Prostate gland (tissue), 2 donors: ENCODE measurements around the gene PRSS27. TPM values are rescaled to one million over a fixed set of nuclear protein-coding genes. Genes with fewer than 3 reads are reported as not detected.
"Not testable (repeated sequence)": the region's sequence is repeated elsewhere in the genome, so short reads cannot be mapped to it uniquely, and the experiment has no call there.

Experiments used
- DNase-seq: peaks from one replicate; pipeline ENCODE4 v3.0.0-alpha.2; 2019; ENCODE audit warnings: low spot score
- H3K27ac ChIP-seq, 2 donors: fragments of 200-600 bp; sonication (generic); 2 replicates each; pipeline ENCODE4 v1.5.1; 2017 to 2019
- H3K27me3 ChIP-seq: fragments of 200-600 bp; sonication (generic); replicated peaks from 2 replicates; pipeline ENCODE4 v1.5.1; 2019; ENCODE audit not compliant: insufficient read depth
- H3K36me3 ChIP-seq, 2 donors: fragments of 200-600 bp; sonication (generic); 1 replicate in 1 of 2; 2 replicates in 1 of 2; pipeline versions ENCODE4 v1.5.1 to v1.8.1; 2017 to 2019
- H3K4me1 ChIP-seq: fragments of 200-600 bp; sonication (generic); replicated peaks from 2 replicates; pipeline ENCODE4 v1.5.1; 2019
- H3K4me3 ChIP-seq, 2 donors: fragments of 200-600 bp; sonication (generic); 2 replicates each; pipeline ENCODE4 v1.5.1; 2017 to 2019
- H3K9me3 ChIP-seq: fragments of 200-600 bp; sonication (generic); 2 replicates; pipeline ENCODE4 v1.5.1; 2017
- CTCF ChIP-seq, 4 experiments: fragments of 200-600 bp in 2 of 4; fragments of 450-650 bp in 2 of 4; sonication (generic) in 2 of 4; IDR thresholded peaks; 1 replicate in 3 of 4; 2 replicates in 1 of 4; pipeline ENCODE4 v1.5.1; 2016 to 2019; ENCODE audit warnings: antibody characterized with exemption in 4 of 4, mild to moderate bottlenecking in 2 of 4, moderate library complexity in 2 of 4
- POLR2A ChIP-seq: fragments of 450-650 bp; IDR thresholded peaks from one replicate; pipeline ENCODE4 v1.6.1; 2016; ENCODE audit warnings: antibody characterized with exemption, mild to moderate bottlenecking
- POLR2AphosphoS5 ChIP-seq: sonication (generic); formaldehyde crosslinking; IDR thresholded peaks from one replicate; pipeline ENCODE4 v1.6.1; 2017; ENCODE audit warnings: antibody characterized with exemption
- WGBS: methylation state at CpG from one replicate; pipeline ENCODE4 v1.1.5; 2018; 5-methylcytosine and 5-hydroxymethylcytosine counted together
- intact Hi-C: fragments of 100-400 bp; cut with DNase I; formaldehyde crosslinking; loops from one replicate; pipeline ENCODE4 v1.14.2; 2022
- total RNA-seq, 2 donors: library from RNA; depleted of rRNA; stranded (reverse); fragments of >200 nt; gene quantifications; one replicate each; pipeline ENCODE4 v1.1.0, GENCODE V29; 2016

The PRSS27 gene
- total RNA-seq, 2 donors from 2014 or later = 1.9 to 6.9 TPM

DNA sequence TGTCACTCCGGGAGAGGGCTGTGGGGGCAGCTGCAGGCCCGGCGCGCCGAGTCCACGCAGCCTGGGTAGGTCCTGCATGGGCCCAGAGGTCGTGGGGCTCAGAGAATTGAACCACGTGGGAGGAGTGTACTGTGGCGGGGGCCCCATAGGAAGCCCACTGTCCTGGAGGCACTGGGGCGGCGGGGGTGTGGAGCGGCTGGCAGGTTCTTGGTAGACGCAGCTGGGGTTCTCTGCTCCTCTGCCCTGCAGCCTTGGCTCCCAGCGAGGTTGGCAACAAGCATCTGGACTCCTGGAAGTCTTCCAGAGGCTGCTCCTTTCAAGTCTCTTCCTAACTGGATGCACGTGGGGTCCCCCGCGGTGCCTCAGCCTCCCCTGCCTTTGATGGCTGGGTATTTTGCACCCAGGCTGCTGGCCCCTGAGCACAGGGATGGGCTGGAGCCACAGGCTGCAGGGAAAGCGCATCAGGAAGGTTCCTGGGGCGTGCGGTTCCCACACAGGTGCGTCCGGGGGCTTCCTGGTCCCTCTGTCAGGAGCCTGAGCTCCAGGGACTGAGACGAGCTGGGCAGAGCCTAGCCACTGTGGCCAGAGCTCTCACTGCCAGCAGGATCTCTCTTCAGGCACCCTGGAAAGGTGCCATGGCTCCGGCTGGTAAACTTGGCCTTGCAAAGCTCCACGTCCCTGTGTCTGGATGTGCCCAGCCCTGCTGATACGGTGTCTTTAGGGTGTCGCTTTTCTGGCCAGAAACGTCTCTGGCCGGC lies 28.4 kb downstream of the PRSS27 start:
- H3K27ac ChIP-seq = no peak overlapping the region
- peak; percentile 11 for TF ChIP-seq POLR2AphosphoS5
- no peak for TF ChIP-seq POLR2A
- no peaks in the 10 kb centered on the region for H3K27me3 ChIP-seq
- 73% methylated on average over 29 of the region's 29 CpGs for WGBS
- H3K4me3 ChIP-seq = no peak overlapping the region
- no peaks in the 10 kb centered on the region for H3K9me3 ChIP-seq
- intact Hi-C loops = no loop called here
- no peaks in the 10 kb centered on the region for H3K36me3 ChIP-seq
- H3K4me1 ChIP-seq = peaks cover 7% of the 10 kb centered on the region
- no peak for DNase-seq

GRCh38 chr16:2690852-2691251 lies 29.2 kb downstream of the PRSS27 start:
- Histone ChIP-seq H3K27me3 (no peaks in the 10 kb centered on the region), H3K9me3 (no peaks in the 10 kb centered on the region), H3K27ac (no peak overlapping the region), H3K4me3 (no peak overlapping the region), H3K4me1 (peaks cover 7% of the 10 kb centered on the region), H3K36me3 (no peaks in the 10 kb centered on the region)
- TF ChIP-seq POLR2AphosphoS5 (no peak), POLR2A (no peak), CTCF (IDR thresholded peaks at IDR 0.05) (no peak)
- intact Hi-C loops = no loop called here
- DNase-seq = no peak
- 93% methylated on average over 11 of the region's 11 CpGs for WGBS

DNA sequence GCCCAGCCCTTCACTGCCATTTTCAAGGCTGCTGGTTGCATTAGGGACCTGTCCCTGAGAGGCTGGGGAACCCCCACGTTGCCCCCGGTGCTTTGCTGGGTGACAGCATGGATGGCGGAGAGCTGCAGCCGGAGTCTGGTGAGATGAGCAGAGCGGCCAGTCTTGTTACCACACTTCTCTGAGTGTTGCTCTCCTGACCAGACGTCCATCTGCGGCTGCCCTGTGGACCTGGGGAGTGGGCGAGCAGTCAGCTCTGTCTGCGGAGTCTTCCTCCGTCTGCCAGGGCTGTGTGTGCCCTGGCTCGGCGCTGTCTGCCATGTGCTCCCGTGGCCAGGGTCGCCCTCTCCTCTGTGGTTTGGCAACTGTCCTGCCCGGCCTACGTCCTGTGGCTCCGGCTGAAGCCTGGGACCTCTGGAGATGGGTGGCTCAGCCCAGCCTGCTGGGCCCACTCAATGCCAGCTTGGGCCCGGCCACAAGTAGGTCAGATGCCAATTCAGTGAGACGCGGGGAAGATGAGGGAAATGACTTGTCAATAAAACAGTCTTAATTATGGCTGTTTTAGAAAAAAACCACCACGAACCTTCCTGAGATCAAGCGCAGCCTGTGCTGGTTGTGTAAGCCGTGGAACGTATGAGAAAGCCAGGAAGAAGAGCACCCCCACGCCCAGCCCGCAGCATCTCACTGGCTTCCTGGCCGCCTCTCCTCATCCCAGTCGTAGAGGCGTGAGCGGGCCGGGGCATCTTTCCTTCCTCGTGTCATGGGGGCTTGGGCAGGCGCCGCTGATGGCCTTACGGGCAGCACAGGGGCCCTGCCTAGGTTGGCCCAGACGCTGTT lies 29.8 kb downstream of the PRSS27 start:
- WGBS = 85% methylated on average over 36 of the region's 36 CpGs
- H3K4me1 ChIP-seq = peaks cover 7% of the 10 kb centered on the region
- intact Hi-C loops = no loop called here

DNA sequence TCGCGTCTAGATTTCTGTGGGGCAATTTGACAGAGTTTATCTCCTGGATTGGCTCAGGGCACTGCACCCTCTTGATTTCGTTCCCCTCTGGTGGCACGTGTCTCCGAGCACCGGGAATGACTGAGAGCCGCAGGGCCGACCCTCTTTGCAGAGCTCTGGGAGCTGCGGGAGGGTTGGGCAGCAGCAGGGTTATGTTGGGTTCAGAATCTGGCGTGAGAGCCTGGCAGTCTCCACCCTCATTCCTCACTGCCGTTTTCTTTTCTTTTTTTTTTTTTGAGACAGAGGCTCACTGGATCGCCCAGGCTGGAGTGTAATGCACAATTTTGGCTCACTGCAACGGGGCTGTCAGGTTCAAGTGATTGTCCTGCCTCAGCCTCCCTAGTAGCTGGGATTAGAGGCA lies 30.6 kb downstream of the PRSS27 start:
- H3K27me3 ChIP-seq, H3K9me3 ChIP-seq, H3K4me1 ChIP-seq, DNase-seq, H3K27ac ChIP-seq, H3K4me3 ChIP-seq, intact Hi-C loops, H3K36me3 ChIP-seq: not testable (repeated sequence)
- 71% methylated on average over 8 of the region's 13 CpGs for WGBS

More for the DNA sequence above, 29.8 kb downstream of the PRSS27 start:
- H3K4me3 ChIP-seq = no peak overlapping the region
- H3K9me3 ChIP-seq = no peaks in the 10 kb centered on the region
- DNase-seq = no peak
- H3K27ac ChIP-seq = no peak overlapping the region
- no peaks in the 10 kb centered on the region for H3K27me3 ChIP-seq
- no peaks in the 10 kb centered on the region for H3K36me3 ChIP-seq
- TF ChIP-seq CTCF (IDR thresholded peaks at IDR 0.05) (no peak), POLR2AphosphoS5 (no peak), POLR2A (no peak)

GRCh38 chr16:2687531-2688308 lies 32.3 kb downstream of the PRSS27 start:
- Histone ChIP-seq H3K27ac (no peak overlapping the region), H3K9me3 (no peaks in the 10 kb centered on the region), H3K27me3 (no peaks in the 10 kb centered on the region), H3K4me3 (no peak overlapping the region), H3K36me3 (no peaks in the 10 kb centered on the region), H3K4me1 (peaks cover 5% of the 10 kb centered on the region)
- intact Hi-C loops = no loop called here
- TF ChIP-seq CTCF (IDR thresholded peaks at IDR 0.05) (no peak), POLR2A (no peak), POLR2AphosphoS5 (no peak)
- 86% methylated on average over 19 of the region's 19 CpGs for WGBS
- DNase-seq = no peak
